Retinal pigment epithelial cell (primary cell): Measurements from ENCODE around the gene CLEC16A.

ENCODE experiments used
- DNase-seq: peaks from one replicate; pipeline ENCODE4 v3.0.0-alpha.2; 2010; ENCODE audit warnings: low read depth
- H3K4me3 ChIP-seq: 2 replicates; pipeline ENCODE4 v1.5.1; 2011; ENCODE audit warnings: mild to moderate bottlenecking, low read length, control low read depth, moderate library complexity
- TF ChIP-seq, protein P1 (sequence below): conservative IDR thresholded peaks from 2 replicates; pipeline ENCODE4 v1.5.1; 2011; ENCODE audit warnings: low read depth, low read length, control low read depth, inconsistent platforms

Gene CLEC16A

DNA sequence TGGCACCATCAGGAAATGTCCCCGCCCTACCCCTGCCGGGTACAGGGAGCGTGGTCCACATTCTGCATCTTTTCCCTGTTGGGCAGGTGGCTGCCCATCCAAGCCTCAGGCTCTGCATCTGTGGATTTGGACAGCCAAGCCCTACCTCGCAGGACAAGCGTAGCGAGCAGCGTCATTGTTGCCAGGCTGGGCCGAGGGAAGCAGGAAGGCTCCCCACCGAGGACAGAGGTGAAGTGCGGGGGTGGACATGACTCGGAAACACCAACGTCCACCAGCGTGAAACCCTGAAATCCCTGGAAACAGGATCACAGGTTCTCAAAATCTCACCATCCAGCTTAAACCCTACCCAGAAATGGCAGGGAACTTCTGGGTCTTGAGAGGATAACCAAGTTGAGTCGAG, 238.0 kb downstream of the CLEC16A start:
- no peak overlapping the region for H3K4me3 ChIP-seq
- TF ChIP-seq, protein P1, sequence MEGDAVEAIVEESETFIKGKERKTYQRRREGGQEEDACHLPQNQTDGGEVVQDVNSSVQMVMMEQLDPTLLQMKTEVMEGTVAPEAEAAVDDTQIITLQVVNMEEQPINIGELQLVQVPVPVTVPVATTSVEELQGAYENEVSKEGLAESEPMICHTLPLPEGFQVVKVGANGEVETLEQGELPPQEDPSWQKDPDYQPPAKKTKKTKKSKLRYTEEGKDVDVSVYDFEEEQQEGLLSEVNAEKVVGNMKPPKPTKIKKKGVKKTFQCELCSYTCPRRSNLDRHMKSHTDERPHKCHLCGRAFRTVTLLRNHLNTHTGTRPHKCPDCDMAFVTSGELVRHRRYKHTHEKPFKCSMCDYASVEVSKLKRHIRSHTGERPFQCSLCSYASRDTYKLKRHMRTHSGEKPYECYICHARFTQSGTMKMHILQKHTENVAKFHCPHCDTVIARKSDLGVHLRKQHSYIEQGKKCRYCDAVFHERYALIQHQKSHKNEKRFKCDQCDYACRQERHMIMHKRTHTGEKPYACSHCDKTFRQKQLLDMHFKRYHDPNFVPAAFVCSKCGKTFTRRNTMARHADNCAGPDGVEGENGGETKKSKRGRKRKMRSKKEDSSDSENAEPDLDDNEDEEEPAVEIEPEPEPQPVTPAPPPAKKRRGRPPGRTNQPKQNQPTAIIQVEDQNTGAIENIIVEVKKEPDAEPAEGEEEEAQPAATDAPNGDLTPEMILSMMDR = no peak
- DNase-seq = no peak

DNA sequence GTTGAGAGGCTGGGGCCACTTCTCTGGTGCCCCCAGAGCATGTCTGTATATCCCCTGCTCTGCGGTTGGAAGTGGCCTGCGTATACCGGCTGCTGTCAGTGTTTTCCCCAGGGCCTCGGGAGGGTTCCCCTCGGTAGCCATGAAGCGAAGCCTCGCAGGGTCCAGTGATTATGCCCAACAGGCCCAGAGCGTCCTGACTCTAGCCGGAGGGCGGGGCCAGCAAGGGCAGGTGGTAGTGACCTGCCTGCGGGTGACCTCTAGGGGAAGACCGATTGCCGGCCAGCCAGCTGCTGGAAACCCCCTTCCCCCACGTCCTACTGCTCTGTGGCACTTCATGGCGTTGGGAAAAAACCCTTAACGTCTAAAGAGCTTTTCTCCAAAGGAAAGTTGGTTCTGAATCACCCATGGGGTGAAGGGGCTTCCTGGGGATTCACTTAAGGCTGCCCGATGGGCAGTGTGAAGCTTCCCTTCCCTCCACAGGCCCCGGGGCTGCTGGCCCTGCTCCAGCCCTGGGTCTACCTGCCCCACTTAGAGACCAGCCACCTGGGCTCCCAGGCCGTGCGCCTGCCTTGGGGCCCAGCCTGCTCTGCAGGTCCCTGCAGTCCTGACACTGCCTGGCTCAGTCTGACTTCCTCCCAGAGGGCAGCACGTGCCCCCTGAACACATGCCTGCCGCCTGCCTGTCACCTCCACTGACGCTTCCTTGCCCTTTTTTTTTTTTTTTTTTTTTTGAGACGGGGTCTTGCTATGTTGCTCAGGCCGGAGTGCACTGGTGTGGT, 238.9 kb downstream of the CLEC16A start:
- DNase-seq = no peak
- H3K4me3 ChIP-seq = no peak overlapping the region
- TF ChIP-seq, protein P1 = no peak

DNA sequence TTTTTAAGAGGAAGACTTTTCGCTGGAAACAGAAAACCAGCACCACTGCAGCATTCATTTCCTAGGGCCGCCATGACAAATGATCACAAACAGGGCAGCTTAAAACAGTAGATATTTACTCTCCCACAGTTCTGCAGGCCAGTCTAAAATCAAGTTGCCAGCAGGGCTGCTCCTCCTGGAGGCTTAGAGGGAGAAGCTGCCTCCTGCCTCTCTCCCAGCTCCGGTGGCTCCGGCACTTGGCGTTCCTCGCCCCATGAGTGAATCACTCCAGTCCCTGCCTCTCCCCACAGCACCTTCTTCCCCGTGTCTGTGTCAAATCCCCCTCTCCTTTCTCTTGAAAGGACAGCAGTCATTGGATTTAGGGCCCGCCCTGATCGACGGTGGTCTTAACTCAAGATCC, 239.6 kb downstream of the CLEC16A start:
- TF ChIP-seq, protein P1 = no peak
- DNase-seq = no peak
- H3K4me3 ChIP-seq = no peak overlapping the region

DNA sequence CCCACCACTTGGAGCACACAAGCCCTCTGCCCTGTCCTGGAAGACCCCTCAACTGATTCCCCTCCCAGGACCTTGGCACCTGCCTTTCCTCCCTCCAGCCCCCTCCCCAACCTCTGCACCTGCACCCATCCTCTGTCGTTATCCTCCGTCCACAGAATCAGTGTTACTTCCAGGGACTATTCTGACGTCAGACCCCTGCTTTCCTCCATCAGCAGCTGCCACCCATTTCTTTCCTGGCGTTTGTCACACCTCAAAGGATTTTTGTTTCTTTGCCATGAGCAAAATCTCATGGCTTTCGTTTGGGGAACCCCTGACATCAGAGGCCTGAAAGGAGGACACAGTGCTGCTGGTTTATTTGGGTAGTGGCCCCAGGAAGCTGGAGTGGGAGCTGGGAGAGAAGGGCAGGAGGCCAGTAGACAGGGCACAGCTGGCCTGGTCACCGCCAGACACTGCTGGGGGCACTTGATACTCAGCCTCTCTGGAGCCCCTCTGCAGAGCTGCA, 243.2 kb downstream of the CLEC16A start:
- TF ChIP-seq, protein P1 = no peak
- no peak for DNase-seq
- no peak overlapping the region for H3K4me3 ChIP-seq

DNA sequence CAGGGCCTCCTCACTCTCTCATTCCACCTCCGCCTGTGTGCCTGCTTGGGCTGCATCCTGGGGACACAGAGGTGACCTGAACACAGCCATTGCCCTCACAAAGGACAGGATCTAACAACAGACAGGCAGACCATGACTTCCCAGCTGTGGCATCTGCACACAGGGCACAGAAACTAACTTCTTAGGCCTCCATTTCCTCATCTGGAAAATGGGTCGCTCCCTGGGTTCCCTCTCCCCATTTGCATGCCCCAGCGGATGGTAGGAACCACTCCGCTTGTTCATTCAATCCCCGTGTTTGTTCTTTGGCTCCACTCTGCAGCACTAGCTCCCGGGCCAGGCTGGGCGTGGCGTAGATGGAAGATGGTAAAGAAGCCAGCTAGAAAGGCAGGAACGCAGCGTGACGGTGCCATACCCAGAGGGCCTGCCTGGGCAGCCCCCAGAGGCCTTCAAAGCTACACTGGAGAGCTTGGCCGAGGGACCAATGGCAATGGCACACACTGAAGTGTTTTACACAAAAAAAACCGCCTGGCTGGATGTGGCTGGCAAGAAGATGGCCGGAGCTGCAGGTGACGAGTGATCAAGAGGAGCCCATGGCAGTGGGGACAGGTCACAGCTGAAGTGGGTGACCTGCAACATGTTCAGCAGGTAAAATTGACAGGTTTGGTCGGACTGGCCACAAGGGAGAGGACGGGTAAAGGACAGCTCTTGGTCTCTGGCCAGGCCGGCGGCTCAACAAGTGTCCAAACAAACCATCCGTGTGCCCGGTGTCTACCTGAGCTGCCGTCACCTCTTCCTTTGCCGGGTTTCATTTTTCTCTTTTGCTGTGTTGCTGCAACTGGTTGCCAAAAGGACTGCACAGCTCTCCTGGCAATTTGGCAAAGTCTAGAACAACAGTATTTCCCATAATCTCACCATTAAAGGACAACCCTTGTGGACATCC, 244.7 kb downstream of the CLEC16A start:
- no peak overlapping the region for H3K4me3 ChIP-seq
- TF ChIP-seq, protein P1 = no peak
- no peak for DNase-seq

DNA sequence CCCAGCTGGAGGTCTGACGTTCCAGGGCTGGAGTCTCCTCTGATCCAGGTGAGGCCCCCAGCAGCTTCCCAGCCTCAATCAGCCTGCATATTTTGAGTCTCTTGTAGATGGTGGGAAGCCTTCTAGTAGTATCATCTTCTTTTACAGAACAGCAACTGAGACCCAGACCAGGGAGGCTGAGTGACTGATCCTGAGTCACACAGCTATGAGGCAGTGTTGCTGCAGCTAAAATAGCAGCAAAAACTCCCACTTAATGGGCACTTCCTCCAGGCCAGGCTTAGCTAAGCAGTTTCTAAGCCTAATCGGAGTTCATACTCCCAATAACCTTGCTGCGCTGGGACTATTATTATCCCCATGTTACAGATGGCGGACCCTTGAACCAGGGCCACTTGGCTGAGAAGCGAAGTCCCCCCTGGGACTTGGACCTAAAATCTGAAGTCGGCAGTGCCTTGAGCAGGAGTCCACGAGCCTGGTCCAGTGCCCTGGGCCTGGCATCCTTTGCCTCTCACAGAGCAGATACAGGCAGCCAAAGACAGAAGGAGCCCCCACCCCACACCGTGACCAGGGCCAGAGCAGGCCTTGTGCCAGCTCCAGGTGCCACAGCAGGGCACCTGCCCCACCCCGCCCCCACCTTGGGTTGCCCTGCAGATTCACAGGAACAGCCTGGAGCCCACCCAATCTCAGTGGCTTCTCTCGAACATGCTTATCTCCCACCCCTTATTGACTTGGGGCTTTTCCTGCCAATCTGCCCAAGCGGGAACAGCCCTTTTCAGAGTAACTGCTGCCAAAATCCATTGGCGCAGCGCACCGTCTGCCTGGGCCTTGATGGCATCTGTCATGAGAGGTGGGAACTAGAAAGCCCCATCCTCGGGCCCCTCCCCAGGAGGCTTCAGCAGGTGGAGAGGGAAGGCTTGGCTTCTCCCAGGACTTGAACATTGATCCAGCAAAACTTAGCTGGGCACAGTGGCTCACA, 246.5 kb downstream of the CLEC16A start:
- no peak overlapping the region for H3K4me3 ChIP-seq
- TF ChIP-seq, protein P1 = no peak
- no peak for DNase-seq
